PFSK-1 (cell line): ENCODE measurements around the gene IL12B. TPM values are rescaled to one million over a fixed set of nuclear protein-coding genes. Genes with fewer than 3 reads are reported as not detected.

Experiments
- FOXP2 ChIP-seq: optimal IDR thresholded peaks from 2 replicates; pipeline ENCODE3; 2011; ENCODE audit warnings: borderline replicate concordance, control low read depth, inconsistent platforms; ENCODE audit not compliant: insufficient read depth; ENCODE audit errors: extremely low read length, extremely low read depth
- POLR2AphosphoS5 ChIP-seq: IDR thresholded peaks from 2 replicates; pipeline ENCODE4 v1.6.1; 2012; ENCODE audit warnings: low read depth, mild to moderate bottlenecking, control low read depth, low read length, moderate library complexity
- SIN3A ChIP-seq: IDR thresholded peaks from 2 replicates; pipeline ENCODE4 v1.6.1; 2012; ENCODE audit warnings: mild to moderate bottlenecking, low read length, moderate library complexity, borderline replicate concordance; ENCODE audit not compliant: insufficient read depth
- TAF1 ChIP-seq: IDR thresholded peaks from 2 replicates; pipeline ENCODE4 v1.6.1; 2012; ENCODE audit warnings: low read length, control low read depth, borderline replicate concordance; ENCODE audit not compliant: insufficient read depth
- polyA plus RNA-seq: library from polyadenylated mRNA; unstranded; fragments of >200 nt; gene quantifications from one replicate; pipeline ENCODE4 v1.2.1, GENCODE V29; 2012; ENCODE audit warnings: low read depth, missing spikeins; ENCODE audit not compliant: insufficient read length
- TF ChIP-seq, protein P1 (sequence below), 2 experiments: IDR thresholded peaks; 2 replicates each; pipeline versions ENCODE4 v1.6.1 to v1.8.0; 2011 to 2012; ENCODE audit warnings: low read depth in 2 of 2, low read length in 2 of 2, control low read depth in 1 of 2, inconsistent platforms in 1 of 2, mild to moderate bottlenecking in 1 of 2, moderate library complexity in 1 of 2; ENCODE audit not compliant: insufficient read depth in 1 of 2

The IL12B gene
- polyA plus RNA-seq: not detected

DNA sequence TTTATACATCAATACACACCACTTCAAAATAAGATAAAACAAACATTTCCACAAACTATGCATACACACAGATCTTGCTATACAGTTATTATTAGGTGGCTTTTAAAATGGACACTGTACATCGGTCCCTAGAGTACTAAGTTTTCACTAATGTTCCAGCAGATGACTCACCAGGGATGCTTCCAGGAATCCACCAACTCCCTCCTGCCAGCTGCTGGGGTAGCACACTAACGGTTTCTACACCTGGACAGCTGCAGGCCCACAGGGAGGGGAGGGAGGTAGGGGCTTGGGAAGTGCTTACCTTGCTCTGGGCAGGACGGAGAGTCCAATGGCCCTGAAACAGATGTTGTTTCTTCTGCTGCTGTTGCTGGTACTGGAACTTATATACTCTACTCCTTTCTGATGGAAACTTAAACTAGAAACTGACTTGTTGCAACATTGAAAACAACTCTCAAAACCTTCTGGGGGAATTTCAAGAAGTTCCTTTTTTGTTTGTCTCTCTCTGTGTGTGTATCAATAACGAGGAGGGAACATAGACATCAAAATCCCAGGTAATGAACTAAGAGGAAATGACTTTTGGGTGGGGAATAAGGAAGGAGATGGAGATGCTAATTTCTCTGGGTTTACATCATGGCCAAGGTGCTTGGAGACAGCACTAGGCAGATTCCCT, at the start of gene IL12B:
Gene IL12B (minus strand): TSS at position 357 of the 670 bp plus-strand sequence. CDS start 3,705 bp downstream, outside the sequence.
- TF ChIP-seq SIN3A (no peak), TAF1 (no peak), POLR2AphosphoS5 (no peak), FOXP2 (no peak)
- TF ChIP-seq, protein P1, sequence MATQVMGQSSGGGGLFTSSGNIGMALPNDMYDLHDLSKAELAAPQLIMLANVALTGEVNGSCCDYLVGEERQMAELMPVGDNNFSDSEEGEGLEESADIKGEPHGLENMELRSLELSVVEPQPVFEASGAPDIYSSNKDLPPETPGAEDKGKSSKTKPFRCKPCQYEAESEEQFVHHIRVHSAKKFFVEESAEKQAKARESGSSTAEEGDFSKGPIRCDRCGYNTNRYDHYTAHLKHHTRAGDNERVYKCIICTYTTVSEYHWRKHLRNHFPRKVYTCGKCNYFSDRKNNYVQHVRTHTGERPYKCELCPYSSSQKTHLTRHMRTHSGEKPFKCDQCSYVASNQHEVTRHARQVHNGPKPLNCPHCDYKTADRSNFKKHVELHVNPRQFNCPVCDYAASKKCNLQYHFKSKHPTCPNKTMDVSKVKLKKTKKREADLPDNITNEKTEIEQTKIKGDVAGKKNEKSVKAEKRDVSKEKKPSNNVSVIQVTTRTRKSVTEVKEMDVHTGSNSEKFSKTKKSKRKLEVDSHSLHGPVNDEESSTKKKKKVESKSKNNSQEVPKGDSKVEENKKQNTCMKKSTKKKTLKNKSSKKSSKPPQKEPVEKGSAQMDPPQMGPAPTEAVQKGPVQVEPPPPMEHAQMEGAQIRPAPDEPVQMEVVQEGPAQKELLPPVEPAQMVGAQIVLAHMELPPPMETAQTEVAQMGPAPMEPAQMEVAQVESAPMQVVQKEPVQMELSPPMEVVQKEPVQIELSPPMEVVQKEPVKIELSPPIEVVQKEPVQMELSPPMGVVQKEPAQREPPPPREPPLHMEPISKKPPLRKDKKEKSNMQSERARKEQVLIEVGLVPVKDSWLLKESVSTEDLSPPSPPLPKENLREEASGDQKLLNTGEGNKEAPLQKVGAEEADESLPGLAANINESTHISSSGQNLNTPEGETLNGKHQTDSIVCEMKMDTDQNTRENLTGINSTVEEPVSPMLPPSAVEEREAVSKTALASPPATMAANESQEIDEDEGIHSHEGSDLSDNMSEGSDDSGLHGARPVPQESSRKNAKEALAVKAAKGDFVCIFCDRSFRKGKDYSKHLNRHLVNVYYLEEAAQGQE (IDR thresholded peaks at IDR 0.05; ENCODE audit: insufficient read depth in 1 of 2, low read depth in 2 of 2, low read length in 2 of 2): no peak

DNA sequence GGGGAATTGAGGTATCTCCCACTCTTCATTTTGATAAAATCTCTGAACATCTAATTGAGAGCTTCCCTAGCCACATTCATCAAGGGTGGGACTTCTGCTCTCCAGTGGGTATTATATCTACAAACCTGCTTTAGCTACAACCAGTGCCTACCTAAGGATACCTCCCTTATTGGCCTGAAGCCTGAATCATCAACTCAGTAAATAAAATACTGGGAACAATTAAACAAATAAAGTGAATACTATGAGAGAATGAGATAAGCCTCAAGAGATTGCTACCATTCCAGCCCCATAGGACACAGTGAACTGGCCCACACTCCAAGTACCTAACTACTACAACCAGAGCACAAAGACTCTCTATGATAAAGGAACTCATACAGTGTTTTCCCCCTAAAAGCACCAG, 47.4 kb upstream of the IL12B start:
- no peak for TF ChIP-seq POLR2AphosphoS5
- TF ChIP-seq, protein P1 (IDR thresholded peaks at IDR 0.05; ENCODE audit: insufficient read depth in 1 of 2, low read depth in 2 of 2, low read length in 2 of 2): no peak

DNA sequence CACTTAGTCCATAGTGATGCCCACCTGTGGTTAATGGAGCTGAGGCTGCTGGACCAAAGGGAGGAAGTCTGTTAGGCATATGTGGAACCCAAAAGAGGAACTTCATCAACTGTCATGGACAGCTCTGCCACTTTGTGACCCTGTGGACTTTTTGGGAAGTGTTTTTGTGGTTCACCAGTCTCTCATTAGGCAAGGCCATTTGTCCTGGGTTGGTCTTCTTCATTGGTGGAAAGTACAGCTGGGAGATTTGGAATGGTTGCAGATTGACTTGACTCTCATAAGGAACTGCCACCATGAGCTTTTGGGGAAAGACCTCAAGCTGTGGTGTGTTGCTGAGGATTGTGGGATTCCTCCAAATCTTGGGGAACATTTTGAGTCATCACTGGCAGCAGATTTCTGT, 31.9 kb upstream of the IL12B start:
- TF ChIP-seq SIN3A (no peak), FOXP2 (no peak), POLR2AphosphoS5 (no peak), TAF1 (no peak)
- TF ChIP-seq, protein P1 (IDR thresholded peaks at IDR 0.05; ENCODE audit: insufficient read depth in 1 of 2, low read depth in 2 of 2, low read length in 2 of 2): no peak

DNA sequence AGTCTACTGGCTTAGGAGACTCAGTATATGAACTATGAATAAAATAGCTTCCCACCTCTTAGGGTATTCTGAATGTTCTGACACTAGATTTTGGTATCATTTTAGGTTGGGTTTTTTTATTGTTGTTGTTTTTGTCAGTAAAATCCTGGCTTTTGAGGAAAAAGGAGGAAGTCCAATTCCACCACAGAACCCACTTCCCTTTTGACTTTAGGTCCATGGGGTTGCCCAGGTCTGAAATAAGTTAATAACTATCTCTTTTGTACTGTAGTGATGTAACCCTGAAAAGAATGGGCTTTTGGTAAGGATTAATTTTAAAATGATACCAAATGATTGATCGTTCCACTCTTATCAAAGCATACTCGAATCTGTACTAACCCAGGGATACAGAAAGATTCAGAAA, 29.1 kb upstream of the IL12B start:
- TF ChIP-seq POLR2AphosphoS5 (no peak), SIN3A (no peak), FOXP2 (no peak), TAF1 (no peak)
- TF ChIP-seq, protein P1 (IDR thresholded peaks at IDR 0.05; ENCODE audit: insufficient read depth in 1 of 2, low read depth in 2 of 2, low read length in 2 of 2): no peak

DNA sequence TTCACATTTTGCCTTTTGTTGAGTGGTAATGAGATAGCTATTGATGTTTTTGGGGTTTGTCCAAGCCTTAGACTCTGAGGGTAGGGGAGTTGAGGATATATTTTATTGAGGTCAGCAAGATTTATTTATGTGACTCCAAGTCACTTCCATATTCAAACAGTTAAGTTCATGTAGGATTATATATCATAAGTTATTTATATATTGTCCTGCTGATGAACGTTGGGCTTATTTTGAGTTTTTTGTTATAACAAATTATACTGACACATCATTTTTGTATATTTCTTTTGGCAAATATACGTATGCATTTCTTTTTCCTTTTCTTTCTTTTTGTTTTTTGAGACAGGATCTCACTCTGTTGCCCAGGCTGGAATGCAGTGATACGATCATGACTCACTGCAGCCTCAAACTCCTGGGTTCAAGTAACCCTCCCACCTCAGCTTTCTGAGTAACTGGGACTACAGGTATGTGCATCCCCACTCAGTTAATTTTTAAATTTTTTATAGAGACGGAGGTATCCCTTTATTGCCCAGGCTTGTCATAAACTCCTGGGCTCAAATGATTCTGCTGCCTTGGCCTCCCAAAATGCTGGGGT, 23.5 kb upstream of the IL12B start:
- TF ChIP-seq, protein P1 (IDR thresholded peaks at IDR 0.05; ENCODE audit: insufficient read depth in 1 of 2, low read depth in 2 of 2, low read length in 2 of 2): no peak
- TF ChIP-seq POLR2AphosphoS5 (no peak), FOXP2 (no peak), TAF1 (no peak), SIN3A (no peak)
